Stimulated activated CD4-positive, alpha-beta T cell treated with anti-CD3 and anti-CD28 coated beads, Interleukin-1b, Interleukin-23, amount 100 ng/mL, for 1 hour (primary cell): Measurements from ENCODE around the gene MSMP.

Experiments
- DNase-seq, 2 donors: peaks; one replicate each; pipeline ENCODE4 v3.0.0-alpha.2; 2020; ENCODE audit warnings: low read depth in 2 of 2

MSMP gene

DNA sequence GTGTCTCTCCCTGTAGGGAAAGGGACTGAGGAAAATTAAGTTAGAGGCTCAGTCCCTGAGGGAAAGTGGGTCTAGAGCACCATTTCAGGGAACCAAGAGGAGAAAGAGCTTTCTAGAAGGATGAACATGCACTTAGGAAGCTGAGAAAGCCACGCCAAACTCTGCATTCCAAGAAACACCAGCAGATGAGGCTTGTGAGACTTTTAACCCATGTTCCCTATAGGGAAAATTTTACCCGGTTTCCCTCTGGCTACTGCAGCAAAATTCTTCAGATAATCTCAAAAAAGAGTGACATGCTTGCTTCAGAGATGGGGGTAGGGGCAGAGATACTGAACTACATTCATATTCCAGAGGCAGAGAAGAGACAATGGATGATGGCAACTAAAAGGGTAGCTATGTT lies 30.6 kb downstream of the MSMP start:
- DNase-seq: no peak

DNA sequence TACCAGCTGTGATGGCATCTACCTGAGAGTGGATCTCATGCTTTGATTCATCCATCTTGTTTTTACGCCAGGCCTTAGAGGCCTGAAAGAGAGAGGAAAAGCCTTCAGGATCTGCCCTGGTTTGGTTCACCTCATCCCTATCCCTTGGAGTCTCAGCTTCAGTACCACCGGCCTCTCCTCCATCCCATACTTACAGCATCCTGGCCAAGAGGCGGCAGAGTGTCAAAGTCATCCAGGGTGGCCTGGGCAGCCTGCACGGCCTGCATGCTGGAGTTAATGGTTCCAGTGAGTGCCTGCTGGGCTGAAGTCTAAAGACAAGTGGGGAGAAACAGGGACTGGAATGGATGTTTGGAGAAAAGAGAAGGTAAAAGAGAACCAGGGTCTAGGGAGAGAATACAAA lies 34.5 kb downstream of the MSMP start:
- DNase-seq: no peak

DNA sequence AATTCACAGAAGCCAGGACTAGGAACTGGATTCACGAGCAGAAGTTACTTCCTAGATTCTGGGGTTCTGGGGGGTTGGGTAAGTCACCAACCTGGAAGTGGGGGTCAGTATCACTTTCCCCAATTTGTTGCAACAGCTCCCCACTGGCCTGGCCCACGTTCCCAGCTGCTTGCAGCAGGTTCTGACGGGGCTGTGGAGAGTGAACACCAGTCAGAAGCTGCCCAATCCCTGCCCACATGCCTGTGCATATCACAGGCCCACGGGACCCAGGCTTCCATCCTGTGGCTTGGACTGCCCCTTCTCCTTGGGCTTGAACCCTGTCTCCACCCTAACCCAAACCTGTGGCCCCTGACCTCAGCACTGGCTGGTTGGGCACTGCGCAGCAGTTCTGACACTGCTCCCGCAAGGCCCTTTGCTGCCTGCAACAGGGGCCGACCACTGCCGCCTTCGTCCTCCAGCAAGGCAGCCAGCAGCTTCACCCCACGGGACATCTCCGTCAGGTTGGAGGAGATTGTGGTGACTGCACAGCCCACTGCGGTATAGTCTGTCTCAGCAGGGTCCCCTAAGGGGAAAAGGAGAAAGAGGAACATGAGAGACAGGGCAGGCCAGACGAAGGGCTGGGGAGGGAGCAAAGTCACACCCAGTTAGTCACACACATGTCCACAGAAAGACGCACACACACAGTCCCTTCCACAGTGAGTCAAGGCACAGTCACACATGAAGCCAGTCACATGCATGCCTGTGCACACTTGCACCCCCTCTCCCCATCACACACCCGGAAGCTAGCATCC lies 35.2 kb downstream of the MSMP start:
- no peak for DNase-seq

DNA sequence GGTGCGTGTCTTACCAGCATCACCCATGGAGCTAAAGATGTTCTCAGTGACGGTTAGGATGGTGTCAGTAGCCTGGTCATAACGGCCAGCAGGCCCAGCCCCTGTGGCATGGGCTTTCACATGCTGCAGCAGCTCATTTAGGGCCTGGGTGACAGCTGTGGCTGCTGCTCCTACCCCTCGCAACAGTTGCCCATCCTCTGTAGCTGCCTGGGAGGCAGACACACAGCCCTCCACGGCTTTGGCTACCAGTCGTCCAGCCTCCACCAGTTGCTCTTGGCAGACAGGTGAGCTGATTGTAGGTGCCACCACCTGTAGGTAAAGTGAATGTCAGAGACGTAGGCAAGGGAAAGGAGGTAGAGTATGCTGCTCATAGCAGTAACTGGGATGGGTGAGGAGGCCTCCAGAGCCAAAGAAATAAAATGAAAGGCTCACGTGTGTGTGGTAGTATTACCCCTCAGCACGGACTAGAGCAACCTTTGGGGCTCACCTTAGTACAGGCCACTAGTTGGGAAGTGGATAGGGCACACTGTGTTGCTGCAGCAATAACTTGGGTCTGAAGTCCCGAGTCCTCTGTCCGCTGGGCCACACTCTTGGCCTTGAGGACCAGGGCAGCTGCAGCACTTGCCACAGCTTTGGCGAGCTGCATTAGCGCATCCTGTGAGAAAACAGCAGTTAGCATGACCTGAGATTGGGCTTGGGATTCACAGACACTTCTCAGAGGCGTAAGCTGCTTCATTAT lies 36.8 kb downstream of the MSMP start:
- DNase-seq: no peak

DNA sequence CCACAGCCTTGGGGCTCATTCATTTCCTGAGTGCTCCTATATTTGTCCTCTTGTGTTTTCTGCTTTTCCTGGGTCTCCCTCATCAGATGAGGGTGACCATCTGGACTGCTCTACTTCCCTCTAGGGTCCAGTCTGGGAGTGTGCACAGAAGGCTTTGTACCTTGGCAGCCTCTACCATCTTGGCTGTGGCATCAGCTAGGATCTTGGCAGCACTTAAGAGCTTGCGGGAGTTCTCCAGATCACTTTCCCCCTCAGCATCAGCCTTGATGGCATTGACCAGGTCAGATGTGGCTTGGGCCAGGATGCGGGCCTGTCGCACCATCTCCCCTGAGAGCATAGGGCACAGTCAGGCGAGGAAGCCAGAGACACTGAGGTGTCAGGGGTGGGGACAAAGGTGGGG lies 37.8 kb downstream of the MSMP start:
- no peak for DNase-seq

DNA sequence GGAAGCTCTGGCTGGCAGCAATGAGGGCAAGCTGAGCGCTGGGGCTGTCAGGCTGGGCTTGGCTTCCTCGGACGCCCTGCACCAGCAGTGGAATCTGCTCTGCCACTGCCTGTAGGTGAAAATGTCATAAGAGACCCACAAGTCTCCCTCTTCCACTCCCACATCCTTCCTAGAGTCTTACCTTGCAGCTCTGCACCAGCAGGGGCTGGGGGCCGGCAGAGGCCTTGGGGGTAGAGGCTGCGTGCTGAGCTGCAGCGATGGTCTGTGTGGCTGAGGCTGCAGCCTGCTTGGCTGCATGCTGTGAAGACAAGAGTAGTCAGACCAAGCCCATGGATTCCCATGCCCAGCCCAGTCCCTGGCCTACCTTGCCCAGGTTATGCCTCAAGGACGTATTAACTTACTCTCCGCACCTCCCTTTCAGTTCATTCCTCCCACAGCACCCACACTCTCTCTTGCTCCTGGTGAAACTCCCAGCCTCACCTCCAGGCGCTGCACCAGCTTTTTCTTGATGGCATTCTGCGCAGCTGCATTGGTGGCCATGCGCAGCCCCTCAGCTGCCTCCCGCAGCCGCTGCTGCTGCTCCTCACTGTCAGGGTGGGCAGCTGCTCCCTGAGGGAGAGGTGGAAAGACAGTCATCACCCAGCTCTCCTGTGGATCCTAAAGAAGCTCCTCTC lies 39.4 kb downstream of the MSMP start:
- DNase-seq: no peak

DNA sequence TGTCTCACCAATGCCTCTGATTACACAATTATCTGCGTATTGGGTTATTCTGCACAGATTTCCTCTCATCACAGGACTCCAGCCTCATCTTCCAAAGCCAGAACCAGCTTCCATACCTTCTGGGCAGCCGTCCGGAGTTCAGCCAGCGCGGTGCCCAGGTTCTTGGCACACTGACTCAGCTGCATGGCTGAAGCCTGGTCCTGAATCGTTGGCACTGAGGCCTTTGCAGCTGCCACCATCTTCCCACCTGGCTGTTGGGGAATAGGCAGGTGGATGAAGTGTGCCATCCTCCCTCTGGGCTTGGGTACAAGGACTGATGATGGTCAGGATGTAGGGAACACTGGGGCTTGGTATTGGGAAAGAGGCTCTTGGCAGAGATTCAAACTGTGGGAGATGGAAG lies 40.0 kb downstream of the MSMP start:
- no peak for DNase-seq

DNA sequence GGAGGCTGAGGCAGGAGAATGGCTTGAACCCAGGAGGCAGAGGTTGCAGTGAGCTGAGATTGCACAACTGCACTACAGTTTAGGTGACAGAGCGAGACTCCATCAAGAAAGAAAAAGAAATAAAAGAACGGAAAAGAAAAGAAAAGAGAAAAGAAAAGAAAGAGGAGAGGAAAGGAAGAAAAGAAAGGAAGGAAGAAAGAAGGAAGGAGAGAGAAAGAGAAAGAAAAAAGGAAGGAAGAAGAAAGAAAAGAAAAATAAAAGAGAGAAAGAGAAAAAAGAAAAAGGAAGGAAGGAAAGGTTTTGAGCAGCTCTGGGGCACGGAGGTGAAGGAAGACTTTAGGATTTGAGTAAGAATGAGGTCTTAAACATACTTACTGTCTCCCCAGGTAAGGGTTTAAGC lies 40.5 kb downstream of the MSMP start:
- no peak for DNase-seq

DNA sequence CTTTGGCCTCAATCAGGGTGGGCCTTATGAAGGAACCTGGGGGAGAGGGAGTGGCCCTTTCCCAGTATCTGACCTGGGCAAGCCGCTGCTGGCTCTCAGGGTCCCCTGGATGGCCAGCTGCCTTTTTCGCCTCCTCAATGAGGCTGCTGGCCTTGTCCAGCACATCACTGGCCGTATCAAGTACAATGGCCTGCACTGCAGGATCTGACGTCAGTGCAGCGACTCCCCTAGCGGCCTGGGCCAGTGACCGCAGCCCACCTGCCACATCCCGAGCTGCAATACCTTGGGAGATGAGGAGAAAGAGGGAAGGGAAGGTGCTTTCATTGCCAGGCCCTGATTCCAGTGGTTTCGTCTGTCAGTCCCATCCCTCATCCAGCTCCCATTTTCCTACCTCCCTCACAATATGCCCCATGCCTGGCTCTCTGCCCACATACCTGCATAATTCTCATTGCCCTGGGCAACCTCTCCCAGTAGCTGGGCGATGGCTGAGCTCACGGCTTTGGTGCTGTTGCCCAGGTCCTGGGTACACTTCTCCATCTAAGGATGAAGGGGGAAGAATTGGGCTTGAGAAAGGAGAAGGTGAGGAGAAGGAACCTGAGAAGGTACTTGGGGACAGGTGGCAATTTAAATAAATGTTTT lies 41.2 kb downstream of the MSMP start:
- DNase-seq: no peak

DNA sequence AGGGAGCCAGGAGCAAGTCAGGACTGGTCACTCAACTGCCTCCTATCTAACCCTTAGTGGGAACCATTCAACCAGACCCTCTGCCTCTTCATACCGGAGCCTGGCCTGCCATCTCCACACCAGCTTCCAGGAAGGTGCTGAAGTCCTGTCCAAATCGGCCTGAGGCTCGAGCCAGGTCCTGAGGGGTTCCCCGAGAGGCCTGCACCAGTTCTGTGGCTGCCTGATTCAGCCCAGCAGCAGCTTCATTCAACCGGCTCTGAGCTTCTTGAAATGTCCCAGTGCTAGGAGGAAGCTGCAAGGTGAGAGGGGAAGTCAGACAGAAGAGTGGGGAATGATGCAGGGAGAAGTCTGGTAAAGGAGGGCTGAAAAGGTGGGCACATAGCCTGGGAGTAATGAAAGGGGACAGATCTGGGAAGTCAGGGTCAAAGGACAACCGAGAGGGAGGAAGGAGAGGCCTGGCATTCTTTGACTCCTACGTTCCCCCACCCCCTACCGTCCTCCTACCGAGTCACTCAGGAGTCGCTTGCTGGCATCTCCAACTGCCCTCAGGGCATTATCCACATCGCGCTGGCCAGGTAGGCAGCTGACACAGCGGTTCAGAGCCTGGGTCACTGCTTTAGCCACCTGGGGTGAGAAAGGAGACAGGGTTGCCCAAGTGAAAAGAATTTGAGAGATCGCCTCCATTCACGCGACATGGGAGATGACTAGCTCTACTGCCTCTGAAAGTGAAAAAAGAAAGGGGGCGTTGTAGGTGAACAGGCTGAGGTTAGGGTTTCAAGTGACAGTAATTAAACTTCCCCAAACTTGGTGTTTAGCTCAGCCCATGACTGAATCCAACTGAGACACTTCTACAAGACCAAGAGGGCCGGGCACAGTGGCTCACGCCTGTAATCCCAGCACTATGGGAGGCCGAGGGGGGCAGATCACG lies 42.3 kb downstream of the MSMP start:
- no peak for DNase-seq

DNA sequence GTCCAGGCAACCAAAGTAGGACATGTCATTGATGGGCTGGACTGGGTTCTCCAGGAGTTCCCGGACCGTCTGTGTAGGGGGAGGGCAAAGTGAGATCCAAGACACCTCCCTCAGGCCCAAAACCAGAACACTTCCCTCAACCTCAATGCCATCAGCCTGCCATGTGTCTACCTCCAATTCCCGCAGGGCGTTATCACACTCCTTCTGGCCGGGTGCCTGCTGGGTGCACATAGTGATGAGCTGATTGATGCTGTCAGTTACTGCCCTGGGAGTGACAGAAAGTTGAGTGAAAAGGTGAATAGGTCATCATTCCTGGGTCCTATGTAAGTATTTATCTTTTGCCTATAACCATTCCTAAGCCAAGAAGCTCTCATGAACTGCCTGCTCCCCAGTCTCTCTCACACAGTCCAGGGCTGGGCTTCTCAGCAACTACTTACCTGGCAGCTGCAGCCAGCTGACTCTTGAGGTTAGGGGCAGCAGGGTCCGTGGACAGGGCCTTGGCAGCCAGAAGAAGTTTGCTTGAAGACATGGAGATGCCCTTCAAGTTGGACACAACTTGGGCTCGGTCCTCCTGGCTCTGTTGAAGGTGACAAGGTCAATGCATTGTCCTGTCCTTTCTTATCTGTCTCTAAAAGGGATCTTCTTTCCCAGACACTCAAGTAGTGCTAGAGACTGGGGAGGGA lies 43.1 kb downstream of the MSMP start:
- DNase-seq: no peak

DNA sequence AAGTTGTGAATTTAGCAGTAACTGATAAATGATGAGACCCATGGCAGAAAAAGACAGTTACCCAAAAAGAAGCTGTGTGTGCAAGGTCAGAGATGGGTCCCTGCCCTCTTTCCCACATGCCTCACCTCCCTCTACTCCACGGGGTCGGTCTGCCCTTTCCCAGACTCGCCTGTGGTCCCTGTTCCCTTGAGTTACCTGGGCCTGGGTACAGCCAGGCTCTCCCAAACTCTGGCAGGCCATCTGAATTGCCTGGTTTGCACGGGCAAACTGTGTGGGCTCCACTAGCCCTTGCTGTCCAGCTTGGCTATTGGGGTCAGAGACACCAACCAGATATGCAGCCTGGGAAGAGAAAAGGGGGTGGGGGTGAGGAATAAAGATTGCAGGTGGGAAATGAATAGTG lies 45.9 kb downstream of the MSMP start:
- no peak for DNase-seq

DNA sequence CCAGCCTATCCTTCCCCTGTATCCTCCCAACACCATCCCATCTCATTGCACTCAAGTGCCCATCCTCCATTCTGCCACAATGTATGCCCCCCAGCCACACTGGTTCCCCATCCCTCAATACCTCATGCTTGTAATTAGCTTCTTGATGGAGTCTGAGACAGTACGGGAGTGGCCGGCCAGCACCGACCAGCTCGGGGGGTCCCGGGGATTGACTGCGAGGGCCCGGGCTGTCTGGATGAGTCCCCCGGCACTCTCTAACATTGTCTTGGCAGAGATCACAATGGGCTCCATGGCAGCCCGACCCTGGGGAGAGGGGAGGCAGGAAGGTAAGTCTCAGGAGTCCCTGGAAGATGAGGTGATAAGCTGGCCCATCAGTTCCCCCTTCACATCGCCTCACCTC lies 47.1 kb downstream of the MSMP start:
- DNase-seq: no peak

DNA sequence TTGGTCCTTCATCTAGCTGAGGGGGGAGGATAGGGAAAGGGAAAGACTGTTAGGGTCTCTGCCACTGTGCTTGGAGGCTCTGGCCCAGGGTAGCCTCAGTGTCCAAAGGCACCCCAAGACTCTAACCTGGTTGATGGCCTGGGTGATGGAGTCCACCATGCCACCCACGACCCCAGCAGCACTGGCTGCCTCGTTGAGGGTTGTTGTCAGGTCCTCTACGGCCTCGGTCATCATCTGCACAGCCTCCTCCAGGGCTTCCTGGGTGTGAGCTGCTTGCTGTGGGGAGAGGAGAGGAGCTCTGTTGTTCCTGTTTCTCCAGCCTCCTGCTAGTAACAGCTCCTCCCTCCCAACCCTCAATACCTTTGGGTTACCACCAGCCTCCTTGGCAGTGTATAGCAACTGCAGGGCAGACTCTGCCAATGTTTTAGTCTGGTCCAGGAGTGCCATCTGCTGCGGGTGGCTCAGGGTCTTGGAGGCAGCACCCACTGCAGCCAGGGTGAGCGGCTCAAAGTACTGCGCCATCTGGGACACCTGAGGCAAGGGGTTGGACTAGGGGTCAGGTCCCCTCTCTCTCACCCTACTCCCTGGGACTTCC lies 48.1 kb downstream of the MSMP start:
- no peak for DNase-seq

DNA sequence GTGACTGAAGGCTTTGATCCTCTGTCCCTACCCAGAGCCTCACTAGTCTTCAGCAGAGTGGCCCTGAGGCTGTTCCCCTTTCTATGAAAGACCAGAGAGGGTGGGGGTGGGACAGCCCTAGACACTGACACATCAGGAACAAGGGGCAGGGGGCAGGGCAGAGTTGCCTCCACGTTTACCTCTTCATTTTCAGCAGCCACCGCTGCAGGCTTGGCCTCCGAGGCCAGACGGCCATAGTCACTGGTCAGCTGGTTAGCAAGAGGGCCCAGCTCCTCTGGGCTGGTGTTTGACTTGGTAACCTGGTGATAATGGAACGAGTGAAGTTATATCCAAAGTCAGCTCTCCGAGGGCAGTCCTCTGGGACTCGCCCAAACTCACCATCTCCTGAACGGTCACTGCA lies 48.7 kb downstream of the MSMP start:
- DNase-seq: no peak

DNA sequence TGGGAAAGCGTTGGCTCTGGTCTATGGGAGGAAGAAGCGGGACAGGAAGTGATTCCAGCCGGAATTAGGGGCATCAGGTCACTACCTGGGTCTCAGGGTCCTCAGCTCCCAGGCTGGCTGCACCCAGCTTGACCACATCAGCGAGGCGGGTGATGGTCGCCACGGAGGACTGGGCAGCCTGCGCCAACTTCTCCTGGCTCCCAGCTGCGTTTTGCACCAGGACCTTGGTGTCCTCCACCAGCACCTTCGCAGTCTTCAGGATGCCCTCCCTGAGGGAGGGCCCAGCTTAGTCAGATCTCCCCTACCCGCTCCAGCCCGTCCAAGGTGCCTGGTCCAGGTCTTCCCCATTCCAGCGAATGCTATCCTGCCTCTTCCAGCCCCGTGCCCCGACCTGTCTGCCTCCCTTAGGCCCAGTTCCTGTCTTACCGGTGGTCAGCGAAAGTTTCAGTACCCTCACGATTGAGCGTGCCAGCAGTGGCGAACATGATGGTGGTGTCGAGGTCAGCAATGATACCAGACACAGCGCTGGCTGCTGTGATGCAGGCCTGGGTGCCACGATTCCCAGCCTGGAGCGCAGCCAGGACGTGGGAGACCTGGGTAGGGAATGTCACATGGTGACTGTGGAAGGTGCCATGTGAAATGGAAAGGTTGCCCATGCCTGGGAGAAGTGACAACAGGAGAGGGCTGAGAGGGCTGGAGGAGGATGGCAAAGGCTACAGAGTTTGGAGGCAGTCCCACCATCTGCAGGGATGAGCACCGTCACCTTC lies 50.0 kb downstream of the MSMP start:
- DNase-seq: no peak
